ENCODE measurements around the gene SFTPA2.
"Not testable (repeated sequence)": the region's sequence is repeated elsewhere in the genome, so short reads cannot be mapped to it uniquely, and the experiment has no call there.

The SFTPA2 gene

DNA sequence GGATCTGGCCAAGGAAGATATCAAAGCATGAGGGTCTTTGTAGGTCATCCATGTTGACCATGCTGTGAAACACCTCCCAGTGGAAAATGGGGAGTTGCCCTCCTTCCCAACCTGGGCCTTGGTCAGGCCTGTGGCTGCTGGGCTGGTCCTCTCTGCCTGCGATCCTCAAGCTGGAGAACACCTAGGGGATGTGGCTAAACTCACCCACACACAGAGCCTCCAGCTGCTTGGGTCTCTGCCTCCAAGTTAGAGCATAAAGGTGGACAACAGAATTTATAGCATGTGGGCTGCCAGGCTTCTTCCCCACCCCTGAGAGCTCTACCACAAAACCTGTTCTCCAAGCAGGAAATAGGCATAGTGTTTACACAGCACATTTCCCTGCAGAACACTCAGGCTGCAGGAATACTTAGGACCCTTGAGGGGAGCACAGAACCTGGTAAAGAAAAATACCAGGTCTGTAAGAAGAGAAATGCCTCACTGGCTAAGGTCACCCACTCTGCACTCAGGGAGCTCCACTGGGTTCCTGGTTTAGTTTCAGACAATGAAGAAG lies at the start of gene SFTPA2:
Gene SFTPA2 (minus strand): TSS at position 248 of the 550 bp plus-strand sequence. CDS start 924 bp downstream, outside the sequence.
- no peak within 1 kb of the TSS for H3K4me3 ChIP-seq (ENCODE audit: low read depth, low read length)

DNA sequence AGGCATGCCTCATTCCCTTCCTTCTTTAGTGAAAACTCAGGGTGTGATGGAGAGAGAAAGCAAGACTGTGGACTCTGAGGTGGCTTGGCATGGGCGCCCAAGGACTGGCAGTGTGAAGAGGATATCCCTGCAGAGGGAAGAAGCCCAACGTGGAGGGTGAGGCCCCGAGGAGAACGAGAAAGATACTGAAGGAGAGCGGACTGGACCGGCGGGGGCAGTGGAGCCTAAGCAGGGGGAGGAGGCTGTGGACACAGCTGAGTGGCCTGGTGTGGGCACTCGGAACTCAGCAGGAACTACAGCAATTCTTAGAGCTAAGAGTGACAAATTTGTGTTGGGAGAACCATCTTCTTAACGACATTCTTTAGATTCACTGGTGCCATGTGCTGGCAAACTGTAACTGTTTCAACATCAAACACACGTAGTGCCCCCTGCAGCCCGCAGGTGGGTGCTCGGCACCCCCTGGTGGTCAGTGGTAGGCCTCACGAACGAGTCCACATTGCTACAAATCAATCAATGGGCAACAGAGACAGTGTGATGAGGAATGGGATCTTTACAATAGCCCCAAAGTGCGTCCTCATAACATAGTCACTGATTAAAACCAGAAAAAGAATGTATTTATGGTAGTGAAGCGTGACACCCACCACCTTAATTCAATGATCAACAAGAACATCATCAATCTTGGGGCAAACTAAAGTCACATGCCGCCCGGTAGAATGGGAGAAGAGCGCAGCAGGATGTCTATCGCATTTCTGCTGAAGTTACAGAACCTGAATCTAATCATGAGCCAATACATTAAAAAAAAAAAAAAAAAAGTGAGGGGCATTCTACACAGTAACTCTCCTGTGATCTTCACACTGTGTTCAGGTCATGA lies 48.5 kb upstream of the SFTPA2 start:
- H3K4me3 ChIP-seq (ENCODE audit: low read depth, low read length), result no peak overlapping the region

DNA sequence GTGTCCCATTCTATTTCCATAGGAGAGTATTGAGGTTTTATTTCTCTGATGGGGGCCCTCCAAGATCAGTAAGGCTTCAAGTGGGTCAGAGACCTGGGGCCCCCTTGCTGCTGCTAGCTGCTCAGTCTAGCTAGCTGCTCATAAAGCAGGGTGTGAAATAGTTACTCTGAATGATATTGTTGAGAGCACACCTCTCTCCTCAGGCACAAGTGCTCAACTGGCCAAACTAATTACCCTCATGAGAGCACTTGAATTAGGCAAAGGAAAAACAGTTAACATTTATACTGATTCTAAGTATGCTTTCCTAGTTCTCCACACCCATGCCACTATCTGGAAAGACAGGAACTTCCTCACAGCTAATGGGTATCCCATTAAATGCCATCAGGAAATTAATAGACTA lies 45.1 kb upstream of the SFTPA2 start:
- no peak overlapping the region for H3K4me3 ChIP-seq (ENCODE audit: low read depth, low read length)

DNA sequence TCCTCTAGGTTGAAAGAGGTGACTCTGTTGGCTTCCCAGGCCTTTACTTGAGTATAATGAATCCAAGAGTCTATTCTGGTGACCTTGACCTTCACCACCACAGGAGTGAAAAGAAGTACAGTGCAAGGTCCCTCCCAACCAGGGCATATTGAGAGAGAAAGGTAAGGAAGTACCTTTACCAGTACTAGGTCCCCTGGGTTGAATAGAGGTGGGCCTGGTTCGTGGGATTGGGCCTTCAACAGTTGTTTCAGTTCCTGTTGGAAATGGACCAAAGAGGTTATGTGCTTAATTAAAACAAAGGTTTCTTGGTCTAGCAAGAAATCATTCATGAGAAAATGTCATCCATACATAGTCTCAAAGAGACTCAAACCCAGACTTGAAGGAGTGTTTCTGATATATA lies 44.1 kb upstream of the SFTPA2 start:
- no peak overlapping the region for H3K4me3 ChIP-seq (ENCODE audit: low read depth, low read length)

DNA sequence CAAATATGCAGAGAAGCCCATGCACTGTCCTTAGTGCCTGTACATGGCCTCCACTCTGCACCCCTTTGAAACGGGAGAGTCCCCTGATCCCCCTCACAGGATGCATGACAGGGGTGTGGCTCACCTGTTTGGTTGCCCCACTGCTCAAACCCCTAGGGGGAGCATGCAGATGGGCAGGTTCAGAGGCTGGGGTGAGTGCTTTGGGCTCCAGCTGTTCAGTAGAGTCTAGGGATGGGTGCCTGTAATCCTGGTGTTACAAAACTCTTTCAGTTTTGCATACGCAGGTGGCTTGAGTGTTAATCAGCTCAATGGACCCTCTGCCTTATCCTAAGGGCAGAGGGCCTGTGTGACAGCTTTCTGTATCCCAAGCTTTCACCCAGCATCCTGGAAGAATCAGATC lies 42.7 kb upstream of the SFTPA2 start:
- no peak overlapping the region for H3K4me3 ChIP-seq (ENCODE audit: low read depth, low read length)

DNA sequence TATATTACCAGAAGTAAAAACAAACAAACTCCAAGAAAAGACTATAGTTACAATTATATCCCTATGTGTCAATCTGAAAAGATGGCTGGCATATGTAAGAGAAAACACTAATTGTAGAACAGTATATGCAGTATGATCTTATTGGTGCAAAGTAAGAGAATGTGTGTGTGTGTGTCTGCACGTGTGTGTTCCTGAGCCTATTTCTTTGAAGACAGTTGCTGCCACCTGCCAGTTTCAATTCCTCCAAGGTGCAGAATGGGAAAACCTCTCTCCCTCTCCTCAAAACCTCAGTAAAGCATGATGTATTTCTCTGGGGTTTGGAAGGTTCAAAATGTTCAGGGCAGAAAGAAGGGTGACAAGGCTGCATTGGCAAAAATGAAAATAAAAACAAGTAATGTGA lies 41.7 kb upstream of the SFTPA2 start:
- H3K4me3 ChIP-seq (ENCODE audit: low read depth, low read length), result no peak overlapping the region

DNA sequence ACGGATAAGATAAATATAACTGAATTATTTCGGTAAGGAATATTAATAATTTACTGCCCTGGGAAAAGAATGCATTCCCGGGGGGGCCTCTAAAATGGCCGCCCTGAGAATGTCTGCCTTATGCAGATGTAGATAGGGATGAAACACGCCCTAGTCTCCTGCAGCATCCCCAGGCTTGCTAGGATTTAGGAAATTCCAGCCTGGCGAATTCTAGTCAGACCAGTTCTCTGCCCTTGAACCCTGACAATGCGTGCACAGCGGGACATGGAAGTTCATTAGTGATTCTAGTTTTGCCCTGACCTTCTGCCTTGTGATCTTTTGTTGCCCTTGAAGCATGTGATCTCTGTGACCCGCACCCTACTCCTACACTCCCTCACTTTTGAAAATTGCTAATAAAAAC lies 39.4 kb upstream of the SFTPA2 start:
- not testable (repeated sequence) for H3K4me3 ChIP-seq (ENCODE audit: low read depth, low read length)

DNA sequence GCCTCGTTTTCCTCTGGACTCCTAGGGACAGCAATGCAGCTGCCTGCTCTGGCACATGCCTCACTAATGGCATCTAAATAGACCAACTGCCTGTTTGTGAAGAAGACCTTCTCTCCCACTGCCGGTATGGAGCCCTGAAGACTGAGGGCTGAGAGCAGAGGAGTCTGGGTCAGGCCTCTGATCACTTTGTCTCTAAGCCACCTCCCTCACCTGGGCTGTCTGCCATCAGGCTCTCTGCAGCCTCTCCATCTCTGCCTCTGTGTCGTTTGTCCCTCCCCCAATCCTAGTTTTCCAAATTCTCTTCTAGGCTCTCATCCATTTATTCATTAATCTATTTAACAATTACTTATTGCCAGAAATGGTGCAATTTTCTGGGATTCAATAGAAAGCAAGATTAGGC lies 35.3 kb upstream of the SFTPA2 start:
- H3K4me3 ChIP-seq (ENCODE audit: low read depth, low read length), result no peak overlapping the region

DNA sequence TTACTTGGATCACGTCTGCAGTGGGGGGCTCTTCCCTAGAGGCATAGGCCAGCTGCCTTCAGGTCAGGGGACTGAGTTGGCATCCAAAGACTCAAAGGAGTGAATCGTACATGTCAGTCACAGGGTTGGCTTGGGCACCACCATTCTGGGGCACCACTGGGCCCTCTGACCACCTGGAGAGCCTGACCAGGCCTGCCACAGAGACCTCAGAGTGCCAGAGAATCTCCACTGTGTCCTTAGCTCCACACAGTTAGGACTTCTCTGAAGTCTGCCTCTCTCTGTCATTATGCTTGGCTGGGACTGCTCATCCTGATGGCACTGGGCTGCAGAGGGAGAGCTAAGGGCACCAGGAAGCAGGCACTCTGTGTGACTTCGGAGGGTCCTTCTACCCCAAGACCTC lies 34.4 kb upstream of the SFTPA2 start:
- not testable (repeated sequence) for H3K4me3 ChIP-seq (ENCODE audit: low read depth, low read length)

DNA sequence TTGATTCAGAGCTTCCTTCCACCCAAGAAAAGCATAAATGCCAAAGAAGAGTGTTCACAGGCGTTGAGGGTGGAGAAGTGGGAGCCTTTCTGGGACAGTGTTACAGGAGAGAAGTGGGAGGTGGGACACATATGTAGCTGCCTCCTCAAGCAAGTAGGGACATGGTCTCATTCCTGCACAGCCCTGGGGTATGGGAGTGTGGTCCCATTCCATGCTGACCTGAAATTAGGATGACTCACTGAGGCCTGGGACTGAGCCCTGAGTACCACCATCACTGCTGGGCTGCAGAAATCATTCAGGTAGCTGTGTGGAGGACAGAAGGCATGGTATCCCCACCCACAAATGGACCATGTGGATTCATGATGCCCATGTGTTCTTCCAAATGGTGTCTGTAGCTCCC lies 33.2 kb upstream of the SFTPA2 start:
- no peak overlapping the region for H3K4me3 ChIP-seq (ENCODE audit: low read depth, low read length)

DNA sequence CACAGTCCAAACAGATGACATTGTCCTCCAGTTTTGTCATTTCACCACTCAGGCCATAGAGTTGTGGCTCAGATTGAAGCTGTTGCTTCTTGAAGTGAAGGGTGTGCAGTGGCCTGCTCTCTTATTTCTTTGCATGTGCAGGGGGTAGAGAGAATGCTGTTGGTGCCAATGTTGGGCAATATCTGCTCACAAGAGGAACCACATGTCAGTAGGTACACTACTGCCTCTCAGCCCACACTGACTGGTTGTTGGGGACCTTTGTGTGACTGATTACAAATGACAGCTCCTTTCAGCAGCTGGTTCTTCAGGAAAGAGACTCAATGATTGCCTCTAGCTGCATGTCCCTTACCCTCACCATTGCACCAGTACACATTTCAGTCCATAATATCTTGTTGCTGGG lies 28.6 kb upstream of the SFTPA2 start:
- H3K4me3 ChIP-seq (ENCODE audit: low read depth, low read length), result no peak overlapping the region

DNA sequence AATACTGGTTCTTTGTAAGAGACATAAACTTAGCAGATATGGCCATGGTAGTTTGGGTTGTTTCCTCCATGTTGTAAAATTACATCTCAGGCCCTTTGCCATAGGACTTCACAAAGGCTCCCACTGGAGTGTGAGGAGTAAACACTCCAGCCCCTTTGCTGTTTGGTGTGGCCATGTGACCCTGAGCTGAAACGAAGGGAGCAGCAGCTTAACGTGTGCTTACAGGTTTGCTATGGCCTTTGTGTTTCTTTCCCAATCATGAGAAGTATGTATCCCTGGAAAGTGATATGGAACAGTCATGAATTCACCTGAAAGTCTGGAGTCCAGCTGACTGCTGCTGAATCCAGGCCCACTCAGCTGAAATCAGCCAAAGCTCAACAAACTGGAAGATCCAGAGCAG lies 26.7 kb upstream of the SFTPA2 start:
- H3K4me3 ChIP-seq (ENCODE audit: low read depth, low read length), result no peak overlapping the region

DNA sequence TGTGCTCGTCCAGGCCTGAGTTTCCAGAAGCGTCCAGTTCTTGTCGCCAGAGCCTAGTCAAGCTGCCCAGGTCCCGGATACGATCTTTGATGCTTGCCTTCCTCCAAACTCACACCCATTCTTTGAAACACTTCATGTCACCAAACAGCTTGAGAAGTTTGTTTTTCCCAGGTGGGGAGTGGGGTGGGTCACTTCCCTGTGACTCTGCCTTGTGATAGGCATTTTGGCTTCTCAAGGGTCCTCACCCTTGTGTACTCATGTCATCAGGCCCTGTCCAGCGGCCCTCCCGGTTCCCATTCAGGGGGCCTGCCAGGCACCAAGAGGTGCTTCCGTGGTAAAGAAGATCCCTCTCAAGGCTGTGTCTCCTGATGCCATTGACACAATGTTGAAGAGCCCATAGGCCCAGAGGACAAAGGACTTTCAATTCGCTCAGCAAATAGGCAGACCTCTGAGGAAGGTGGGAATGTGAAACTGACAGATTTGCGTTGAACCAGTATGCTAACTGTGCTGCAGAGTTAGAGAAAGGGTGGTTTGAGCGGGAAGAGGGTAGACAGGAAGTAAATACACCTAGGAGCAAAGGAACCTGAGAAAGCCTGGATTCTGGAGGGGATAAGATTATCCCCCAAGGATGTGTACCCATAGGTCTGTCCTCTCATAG lies 25.8 kb upstream of the SFTPA2 start:
- H3K4me3 ChIP-seq (ENCODE audit: low read depth, low read length), result no peak overlapping the region

DNA sequence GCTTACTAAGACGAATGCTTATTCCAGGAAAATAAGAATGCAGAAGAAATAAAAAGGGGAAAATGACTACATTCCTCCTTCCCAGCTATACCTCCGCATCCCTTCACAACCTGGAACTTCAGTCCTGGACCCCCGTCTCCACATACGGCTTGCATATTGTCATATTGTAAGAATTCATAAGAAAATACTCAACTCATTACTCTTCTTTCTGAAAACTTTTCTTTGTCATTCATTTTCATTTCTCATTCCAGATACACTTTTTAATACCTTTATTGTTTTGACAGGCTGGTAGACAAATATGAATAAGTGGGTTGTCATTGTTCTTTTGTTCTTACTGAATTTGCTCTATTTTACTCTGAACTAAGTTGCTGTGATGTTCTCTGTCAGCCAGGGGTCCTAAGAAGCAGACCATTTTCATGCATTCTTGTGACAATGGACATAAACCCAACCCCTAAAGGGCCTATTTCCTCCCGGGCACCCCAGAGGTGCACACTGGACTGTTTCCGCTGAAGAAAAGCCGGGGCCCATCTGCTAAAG lies 23.3 kb upstream of the SFTPA2 start:
- H3K4me3 ChIP-seq (ENCODE audit: low read depth, low read length), result no peak overlapping the region

DNA sequence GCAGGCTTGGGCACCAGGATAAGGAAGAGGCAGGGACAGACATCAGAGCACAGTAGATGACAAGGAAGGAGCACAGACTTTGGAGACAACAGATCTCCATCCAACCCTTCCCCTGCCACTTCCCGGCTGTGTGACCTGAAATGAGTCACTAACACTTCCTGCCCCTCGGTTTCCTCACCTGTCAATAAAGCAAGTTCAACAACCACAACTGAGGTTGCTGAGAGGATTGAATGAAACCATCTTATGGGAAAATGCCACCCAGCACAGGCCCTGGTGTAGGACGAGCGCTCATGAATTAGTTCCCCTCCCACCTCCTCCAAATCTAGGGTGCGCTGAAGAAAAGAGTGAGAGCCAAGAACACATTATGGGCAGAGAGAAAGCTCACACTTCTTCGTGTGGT lies 22.7 kb upstream of the SFTPA2 start:
- H3K4me3 ChIP-seq (ENCODE audit: low read depth, low read length), result not testable (repeated sequence)

DNA sequence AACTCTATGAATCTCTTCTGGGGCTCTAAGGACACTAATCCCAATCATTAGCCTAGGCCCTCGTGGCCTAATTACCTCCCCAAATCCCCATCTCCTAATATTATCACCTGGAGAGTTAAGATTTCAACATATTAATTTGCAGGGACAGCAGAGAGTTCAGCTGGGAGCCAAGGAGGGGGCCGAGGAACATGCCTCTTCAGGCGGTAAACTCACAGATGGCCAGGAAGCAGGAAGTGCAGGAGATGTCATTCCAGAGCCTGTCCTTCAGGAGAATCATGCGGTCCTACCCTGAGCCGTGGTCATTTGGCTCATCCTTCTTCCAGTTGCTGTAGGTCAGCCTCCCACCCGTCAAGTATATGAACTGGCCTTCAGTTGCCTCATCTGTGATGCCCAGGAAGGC lies 21.9 kb upstream of the SFTPA2 start:
- H3K4me3 ChIP-seq (ENCODE audit: low read depth, low read length), result no peak overlapping the region

DNA sequence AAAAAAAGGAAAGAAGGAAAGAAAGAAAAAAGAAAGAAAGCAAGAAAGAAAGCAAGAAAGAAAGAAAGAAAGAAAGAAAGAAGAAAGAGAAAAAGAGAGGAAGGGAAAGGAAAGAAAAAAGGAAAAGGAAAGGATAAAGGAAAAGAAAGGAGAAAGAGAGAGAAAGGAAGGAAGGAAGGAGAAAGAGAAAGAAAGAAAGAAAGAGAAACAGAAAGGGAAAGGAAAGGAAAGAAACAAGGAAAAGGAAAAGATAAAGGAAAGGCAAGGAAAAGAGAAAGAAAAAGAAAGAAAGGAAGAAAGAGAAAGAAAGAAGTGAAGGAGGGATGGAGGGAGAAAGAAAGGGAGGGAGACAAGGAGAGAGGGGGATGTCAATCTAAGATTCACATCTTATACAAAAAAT lies 20.8 kb upstream of the SFTPA2 start:
- H3K4me3 ChIP-seq (ENCODE audit: low read depth, low read length), result no peak overlapping the region

DNA sequence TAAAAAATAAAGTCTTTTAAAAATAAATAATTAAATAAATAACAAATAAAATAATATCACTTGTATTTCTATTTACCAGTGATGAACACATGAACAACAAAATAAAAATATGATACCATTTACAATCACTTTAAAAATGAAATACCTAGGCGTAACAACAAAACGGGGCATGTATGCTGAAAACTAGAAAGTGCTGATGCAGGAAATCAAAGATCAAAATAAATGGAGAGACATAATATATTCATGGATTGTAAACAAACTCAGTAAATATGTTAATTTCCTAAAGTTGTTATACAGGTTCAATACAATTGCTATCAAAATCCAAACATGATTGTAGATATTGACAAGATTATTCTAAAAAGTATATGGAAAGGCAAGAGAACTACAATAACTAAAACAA lies 19.2 kb upstream of the SFTPA2 start:
- H3K4me3 ChIP-seq (ENCODE audit: low read depth, low read length), result no peak overlapping the region

DNA sequence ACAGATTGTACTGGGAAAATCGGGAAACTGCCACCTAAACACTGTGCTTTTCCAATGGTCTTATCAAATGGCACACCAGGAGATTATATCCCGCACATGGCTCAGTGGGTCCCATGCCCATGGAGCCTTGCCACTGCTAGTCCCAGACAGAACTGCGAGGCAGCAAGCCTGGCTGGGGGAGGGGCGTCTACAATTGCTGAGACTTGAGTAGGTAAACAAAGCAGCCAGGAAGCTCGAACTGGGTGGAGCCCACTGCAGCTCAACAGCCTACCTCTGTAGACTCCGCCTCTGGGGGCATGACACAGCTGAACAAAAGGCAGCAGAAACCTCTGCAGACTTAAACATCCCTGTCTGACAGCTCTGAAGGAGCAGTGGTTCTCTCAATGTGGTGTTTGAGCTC lies 10.4 kb upstream of the SFTPA2 start:
- H3K4me3 ChIP-seq (ENCODE audit: low read depth, low read length), result not testable (repeated sequence)

DNA sequence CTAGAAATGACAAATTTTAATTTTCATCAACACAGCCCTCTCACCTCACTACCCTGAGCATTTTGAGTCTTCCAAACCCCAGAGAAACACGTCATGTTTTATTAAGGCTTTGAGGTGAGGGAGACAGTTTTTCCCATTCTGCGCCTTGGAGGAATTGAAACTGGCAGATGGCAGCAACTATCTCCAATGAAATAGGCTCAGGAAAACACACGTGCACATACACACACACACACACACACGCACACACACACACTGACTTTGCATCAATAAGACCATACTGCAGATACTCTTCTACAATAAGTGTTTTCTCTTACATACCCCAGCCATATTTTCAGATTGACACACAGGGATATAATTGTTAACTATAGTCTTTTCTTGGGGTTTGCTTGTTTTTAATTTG lies 3.2 kb upstream of the SFTPA2 start:
- no peak overlapping the region for H3K4me3 ChIP-seq (ENCODE audit: low read depth, low read length)

DNA sequence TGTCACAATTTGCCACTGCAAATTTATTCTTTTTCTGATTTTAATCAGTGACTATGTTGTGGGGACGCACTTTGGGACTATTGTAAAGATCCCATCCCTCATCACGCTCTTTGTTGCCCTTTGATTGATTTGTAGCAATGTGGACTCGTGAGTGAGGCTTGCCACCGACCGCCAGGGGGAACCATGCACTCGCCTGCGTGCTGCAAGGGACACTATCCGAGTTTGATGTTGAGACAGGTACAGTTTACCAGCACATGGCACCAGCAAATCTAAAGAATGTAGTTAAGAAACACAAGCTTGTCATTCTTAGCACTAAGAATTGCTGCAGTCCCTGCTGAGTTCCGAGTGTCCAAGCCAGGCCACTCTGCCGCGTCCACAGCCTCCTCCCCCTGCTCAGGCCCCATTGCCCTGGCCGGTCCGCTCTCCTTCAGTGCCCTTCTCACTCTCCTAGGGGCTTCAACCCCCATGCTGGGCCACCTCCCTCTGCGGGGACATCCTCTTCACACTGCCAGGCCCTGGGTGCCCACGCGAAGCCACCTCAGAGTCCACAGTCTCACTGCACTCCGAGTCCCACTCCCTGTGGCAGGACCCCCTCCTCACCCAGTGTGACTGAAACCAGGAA lies 2.0 kb upstream of the SFTPA2 start:
- H3K4me3 ChIP-seq (ENCODE audit: low read depth, low read length), result no peak overlapping the region

DNA sequence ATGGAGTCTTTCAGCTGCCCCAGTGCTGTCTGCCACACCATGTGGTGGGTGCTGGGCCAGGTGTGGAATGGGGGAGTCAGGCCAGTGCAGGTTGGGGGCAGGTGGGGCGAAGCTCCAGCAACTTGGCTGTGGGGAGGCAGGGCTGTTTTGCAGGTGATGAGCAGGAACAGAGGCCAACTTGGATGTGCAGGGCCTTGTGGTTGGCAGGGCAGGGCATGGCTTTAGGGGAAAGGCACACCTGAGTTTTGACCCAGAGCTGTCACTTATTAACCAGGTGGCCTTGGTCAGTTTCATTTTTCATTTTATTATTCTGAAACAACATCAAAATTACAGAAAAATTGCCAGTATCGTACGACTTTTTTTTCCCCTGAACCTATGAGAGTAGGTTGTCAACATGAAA lies 1.1 kb upstream of the SFTPA2 start:
- no peak overlapping the region for H3K4me3 ChIP-seq (ENCODE audit: low read depth, low read length)
